ENCODE data around the gene CHMP6. TPM values are rescaled to one million over a fixed set of nuclear protein-coding genes. Genes with fewer than 3 reads are reported as not detected.

Gene CHMP6
- total and polyA plus RNA-seq, 8 donors, result 5.4 to 117 (median 24.5) TPM

DNA sequence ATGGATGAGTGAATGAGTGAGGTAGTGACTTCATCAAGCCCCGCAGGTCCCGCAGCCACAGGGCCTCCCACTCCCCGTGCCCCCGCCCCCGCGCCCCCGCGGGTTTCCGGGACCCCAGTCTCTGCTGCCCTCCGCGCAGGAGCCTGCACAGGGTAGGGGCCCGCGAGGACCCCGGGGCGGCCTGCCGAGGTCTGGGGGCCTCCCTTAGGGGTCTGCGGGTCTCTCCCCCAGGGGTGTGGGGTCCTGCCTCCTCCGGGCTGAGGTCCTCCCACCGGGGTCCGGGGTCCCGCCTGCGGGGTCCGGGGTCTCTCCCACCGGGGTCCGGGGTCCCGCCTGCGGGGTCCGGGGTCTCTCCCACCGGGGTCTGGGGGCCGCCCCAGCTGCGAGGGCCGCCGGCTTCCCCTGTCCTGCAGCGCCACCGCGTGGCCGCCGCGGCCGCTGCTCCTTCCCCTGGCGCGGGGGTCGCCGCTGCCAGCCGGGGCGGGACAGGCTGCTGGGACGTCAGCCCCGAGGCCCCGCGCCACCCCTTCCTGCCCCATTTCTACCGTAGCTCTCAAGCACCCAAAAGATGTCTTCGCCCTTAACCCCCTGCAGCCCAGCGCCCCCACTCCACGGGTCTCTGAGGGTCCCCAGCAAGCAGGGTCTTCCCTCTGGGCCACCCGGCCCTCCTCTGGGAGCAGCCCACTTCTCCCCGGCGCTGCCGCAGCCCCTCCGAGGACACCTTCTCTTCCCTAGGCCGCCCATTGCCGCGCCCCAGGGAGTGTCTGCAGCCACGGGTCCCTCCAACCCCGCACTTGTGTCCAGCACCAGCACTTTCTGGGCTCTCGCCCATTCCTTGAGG is 10.4 kb upstream of the CHMP6 start:
- H3K36me3 ChIP-seq, result no peaks in the 10 kb centered on the region
- peak overlapping the region in 3 of 4 donors; percentile 29 to 33 (median 30) for H3K4me3 ChIP-seq
- DNase-seq, result peak in 1 of 2 donors; percentile 73
- no peak overlapping the region for H3K27ac ChIP-seq
- peaks cover 7 to 21% (median 13%) of the 10 kb centered on the region in 4 donors for H3K4me1 ChIP-seq
- H3K9me3 ChIP-seq, result no peaks in the 10 kb centered on the region
- peaks cover 0 to 37% (median 25%) of the 10 kb centered on the region in 3 donors for H3K27me3 ChIP-seq
- TF ChIP-seq POLR2AphosphoS5 (IDR thresholded peaks at IDR 0.05) (no peak), EP300 (IDR thresholded peaks at IDR 0.05) (no peak), POLR2A (IDR thresholded peaks at IDR 0.05) (no peak)
- TF ChIP-seq, protein P1, sequence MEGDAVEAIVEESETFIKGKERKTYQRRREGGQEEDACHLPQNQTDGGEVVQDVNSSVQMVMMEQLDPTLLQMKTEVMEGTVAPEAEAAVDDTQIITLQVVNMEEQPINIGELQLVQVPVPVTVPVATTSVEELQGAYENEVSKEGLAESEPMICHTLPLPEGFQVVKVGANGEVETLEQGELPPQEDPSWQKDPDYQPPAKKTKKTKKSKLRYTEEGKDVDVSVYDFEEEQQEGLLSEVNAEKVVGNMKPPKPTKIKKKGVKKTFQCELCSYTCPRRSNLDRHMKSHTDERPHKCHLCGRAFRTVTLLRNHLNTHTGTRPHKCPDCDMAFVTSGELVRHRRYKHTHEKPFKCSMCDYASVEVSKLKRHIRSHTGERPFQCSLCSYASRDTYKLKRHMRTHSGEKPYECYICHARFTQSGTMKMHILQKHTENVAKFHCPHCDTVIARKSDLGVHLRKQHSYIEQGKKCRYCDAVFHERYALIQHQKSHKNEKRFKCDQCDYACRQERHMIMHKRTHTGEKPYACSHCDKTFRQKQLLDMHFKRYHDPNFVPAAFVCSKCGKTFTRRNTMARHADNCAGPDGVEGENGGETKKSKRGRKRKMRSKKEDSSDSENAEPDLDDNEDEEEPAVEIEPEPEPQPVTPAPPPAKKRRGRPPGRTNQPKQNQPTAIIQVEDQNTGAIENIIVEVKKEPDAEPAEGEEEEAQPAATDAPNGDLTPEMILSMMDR (IDR thresholded peaks at IDR 0.05), result peak in 4 of 7 experiments; percentile 56 to 91 (median 82)
- intact Hi-C loops (cut with DNase I; ENCODE audit: low total_unique reads), result loop anchor here (5.0 kb wide), 1 partner anchor 554 kb away; no protein-coding TSS in a partner anchor
- WGBS, 5 donors, result 5 to 12% (median 8%) methylated on average over 27 to 65 of the region's 65 CpGs

DNA sequence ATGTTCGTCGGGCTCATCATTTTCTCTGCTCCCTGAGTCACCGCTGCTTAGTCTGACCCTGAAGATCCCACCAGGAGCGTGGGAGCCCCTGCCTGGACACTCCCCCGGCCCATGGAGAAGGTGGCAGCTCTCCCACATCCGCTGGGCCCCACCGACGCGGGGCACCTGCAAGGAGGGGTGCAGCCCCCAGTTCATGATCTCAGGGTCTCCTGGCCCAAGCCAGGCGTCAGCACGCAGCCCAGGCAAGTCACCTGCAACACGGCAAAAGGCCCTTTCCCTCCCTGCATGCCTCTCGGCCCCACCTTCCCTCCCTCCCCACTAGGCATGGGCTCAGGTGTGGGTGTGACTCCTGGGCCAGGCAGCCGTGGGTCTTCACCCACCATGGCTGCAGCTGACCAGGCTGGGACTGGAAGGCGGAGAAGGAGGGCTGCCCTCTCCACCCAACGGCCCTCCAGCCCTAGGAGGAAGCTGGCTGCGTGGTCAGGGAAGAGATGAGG is 9.7 kb upstream of the CHMP6 start:
- no peaks in the 10 kb centered on the region for H3K36me3 ChIP-seq
- H3K27ac ChIP-seq, result no peak overlapping the region
- H3K4me3 ChIP-seq, result no peak overlapping the region
- 53 to 74% (median 59%) methylated on average over 15 to 17 of the region's 17 CpGs for WGBS, 5 donors
- peaks cover 7 to 21% (median 13%) of the 10 kb centered on the region in 4 donors for H3K4me1 ChIP-seq
- intact Hi-C loops (cut with DNase I; ENCODE audit: low total_unique reads), result loop anchor here (5.0 kb wide), 1 partner anchor 555 kb away; no protein-coding TSS in a partner anchor
- DNase-seq, result no peak
- peaks cover 0 to 37% (median 25%) of the 10 kb centered on the region in 3 donors for H3K27me3 ChIP-seq
- TF ChIP-seq EP300 (IDR thresholded peaks at IDR 0.05), result no peak
- no peak for TF ChIP-seq POLR2AphosphoS5 (IDR thresholded peaks at IDR 0.05)
- TF ChIP-seq, protein P1 (IDR thresholded peaks at IDR 0.05), result no peak
- no peak for TF ChIP-seq POLR2A (IDR thresholded peaks at IDR 0.05)
- H3K9me3 ChIP-seq, result no peaks in the 10 kb centered on the region

DNA sequence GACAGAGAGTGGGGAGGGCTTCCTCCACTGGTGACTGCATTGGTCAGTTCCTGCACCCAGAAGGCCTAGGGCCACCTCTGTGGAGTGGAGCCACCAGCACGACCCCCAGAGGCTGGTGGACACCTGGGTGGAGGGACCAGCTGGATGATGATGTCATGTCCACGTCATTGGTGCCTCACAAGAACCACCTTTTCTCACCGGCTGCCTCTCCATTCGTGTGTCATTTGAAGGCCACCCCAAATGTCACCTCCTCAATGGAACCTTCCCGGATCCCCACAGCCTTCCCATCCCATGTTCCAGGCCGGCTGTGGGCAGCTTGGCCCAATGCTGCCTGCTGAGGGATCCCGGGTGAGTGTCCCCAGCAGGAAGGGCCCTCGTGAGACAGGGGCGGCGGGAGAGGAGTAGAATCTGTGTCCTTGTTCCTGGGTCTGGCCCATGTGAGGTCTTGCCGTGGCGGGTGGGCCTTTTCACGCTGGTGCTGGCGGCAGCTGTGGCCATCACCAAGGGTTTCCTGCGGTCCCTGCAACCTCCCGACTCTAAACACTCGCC is 9.1 kb upstream of the CHMP6 start:
- H3K36me3 ChIP-seq, result no peaks in the 10 kb centered on the region
- peak overlapping the region in 1 of 5 donors; percentile 40 for H3K27ac ChIP-seq
- no peak for DNase-seq
- H3K4me3 ChIP-seq, result no peak overlapping the region
- peaks cover 7 to 21% (median 15%) of the 10 kb centered on the region in 4 donors for H3K4me1 ChIP-seq
- intact Hi-C loops (cut with DNase I; ENCODE audit: low total_unique reads), result loop anchor here (5.0 kb wide), 1 partner anchor 555 kb away; no protein-coding TSS in a partner anchor
- H3K27me3 ChIP-seq, result peaks cover 0 to 37% (median 25%) of the 10 kb centered on the region in 3 donors
- 77 to 82% (median 81%) methylated on average over 10 to 17 of the region's 17 CpGs for WGBS, 5 donors
- TF ChIP-seq EP300 (IDR thresholded peaks at IDR 0.05) (no peak), POLR2A (IDR thresholded peaks at IDR 0.05) (no peak), POLR2AphosphoS5 (IDR thresholded peaks at IDR 0.05) (no peak)
- TF ChIP-seq, protein P1 (IDR thresholded peaks at IDR 0.05), result no peak
- H3K9me3 ChIP-seq, result no peaks in the 10 kb centered on the region

DNA sequence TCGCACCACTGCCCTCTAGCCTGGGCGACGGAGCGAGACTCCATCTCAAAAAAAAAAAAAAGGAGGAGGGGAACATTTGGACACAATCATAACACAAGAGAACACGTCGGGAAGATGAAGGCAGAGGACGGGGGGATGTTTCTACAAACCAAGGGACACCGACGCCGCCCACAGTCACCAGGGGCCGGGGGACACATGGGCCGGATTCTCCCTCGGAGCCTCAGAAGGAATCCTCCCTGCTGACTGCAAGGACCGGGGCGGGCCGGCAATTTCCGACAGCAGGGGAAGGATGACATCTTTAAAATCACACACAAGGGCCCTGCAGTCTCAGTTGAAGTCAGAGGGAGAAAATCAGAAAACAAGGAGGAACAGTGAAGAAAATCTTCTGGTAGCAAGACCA is 8.1 kb upstream of the CHMP6 start:
- peaks cover 0 to 37% (median 25%) of the 10 kb centered on the region in 3 donors for H3K27me3 ChIP-seq
- no peak overlapping the region for H3K4me3 ChIP-seq
- H3K9me3 ChIP-seq, result no peaks in the 10 kb centered on the region
- peak overlapping the region in 1 of 5 donors; percentile 75 for H3K27ac ChIP-seq
- no peak for DNase-seq
- WGBS, 5 donors, result 77 to 89% (median 83%) methylated on average over 17 of the region's 17 CpGs
- peaks cover 7 to 29% (median 19%) of the 10 kb centered on the region in 4 donors for H3K4me1 ChIP-seq
- intact Hi-C loops (cut with DNase I; ENCODE audit: low total_unique reads), result loop anchor here (5.0 kb wide), 1 partner anchor 556 kb away; no protein-coding TSS in a partner anchor
- no peaks in the 10 kb centered on the region for H3K36me3 ChIP-seq
- TF ChIP-seq, protein P1 (IDR thresholded peaks at IDR 0.05), result no peak
- TF ChIP-seq EP300 (IDR thresholded peaks at IDR 0.05) (no peak), POLR2A (IDR thresholded peaks at IDR 0.05) (no peak), POLR2AphosphoS5 (IDR thresholded peaks at IDR 0.05) (no peak)
